GM18526 (cell line): ENCODE results near the gene SAA2.

Experiments
- POLR2A ChIP-seq: IDR thresholded peaks from 3 replicates; pipeline ENCODE4 v1.6.1; 2011; ENCODE audit not compliant: insufficient read length; ENCODE audit errors: extremely low read depth

Gene SAA2

GRCh38 chr11:18253233-18253632, 4.8 kb upstream of the SAA2 start:
- no peak for TF ChIP-seq POLR2A

DNA sequence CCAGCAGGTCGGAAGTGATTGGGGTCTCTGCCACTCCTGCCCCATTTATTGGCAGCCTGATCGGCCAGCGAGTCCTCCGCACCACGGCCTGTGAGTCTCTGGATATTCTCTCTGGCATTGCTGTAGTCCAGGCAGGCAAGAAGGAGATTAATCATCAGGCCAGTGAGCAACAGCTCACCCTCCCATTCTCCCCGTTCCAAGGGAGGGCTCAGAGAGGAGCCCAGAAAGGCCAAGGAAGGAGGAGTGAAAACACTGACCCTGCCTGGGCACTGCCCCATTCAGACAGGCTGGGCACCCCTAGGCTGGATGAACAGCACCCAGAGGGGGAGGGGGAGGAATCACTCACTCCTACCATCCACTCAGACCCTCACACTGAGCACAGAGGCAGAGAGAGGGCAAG, 3.1 kb downstream of the SAA2 start:
- TF ChIP-seq POLR2A, result no peak

DNA sequence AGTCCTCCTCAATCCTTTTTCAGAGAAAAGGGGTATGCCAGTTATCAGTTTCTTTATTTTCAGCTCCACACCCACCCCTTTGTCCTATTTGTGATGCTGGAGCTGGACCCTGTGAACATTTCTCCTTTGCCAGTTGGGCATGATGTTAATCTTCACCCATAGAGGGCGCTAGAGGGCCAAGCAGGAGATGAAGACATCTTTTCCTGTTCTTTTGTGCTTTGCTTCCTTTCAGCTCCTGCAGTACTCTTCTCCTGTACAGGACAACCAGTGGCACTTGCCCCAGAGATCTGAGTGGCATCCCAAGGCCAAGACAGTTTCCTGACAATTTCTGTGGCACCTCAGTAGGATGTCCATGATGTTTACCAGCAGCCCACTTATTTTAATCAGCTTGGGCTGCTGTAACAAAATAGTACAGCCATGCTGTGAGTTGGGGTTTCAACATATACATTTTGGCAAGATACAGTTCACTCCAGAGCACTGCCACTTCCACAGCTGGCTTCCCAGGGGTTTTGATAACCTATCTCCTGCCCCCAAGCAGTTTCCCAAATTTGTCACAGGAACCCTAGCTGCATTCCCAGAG, 4.6 kb downstream of the SAA2 start:
- no peak for TF ChIP-seq POLR2A

GRCh38 chr11:18239655-18240054, 8.8 kb downstream of the SAA2 start:
- TF ChIP-seq POLR2A, result no peak

DNA sequence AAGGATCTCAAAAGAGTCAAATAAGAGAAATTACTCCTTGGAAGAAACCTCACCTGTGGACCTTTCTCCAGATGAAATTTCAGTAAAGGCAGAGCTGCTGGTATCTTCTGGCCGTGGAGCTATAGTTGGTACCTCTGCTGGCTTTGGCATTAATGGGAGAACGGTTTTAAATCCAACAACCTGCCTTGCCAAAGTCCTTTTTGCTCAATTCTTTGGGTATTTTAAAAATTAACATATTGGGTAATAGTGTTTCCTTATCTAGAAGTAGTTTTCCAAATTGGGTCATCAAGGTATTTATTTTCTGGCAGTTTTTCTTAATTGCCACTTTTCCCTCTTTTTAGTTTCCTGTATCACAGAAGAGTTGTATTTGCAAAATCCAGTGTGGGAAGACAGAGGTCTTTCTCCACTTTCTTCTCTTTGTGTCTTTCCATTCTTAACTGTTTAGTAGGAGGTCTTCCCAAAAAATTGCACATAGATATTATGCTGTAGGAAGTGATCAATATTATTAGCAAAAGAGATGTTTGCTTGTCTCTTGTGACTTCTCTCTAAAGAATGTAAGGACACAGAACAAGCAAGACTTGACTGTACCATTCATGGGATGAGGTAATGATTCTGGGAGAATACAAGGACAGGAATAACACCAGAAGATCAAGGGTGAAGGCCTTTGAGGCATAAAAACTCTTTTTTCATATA, 11.7 kb downstream of the SAA2 start, which contains the start of gene SAA4:
TSS of gene SAA4 (minus strand) at position 139 of the 693 bp plus-strand sequence. CDS start 876 bp downstream, outside the sequence.
- no peak for TF ChIP-seq POLR2A

DNA sequence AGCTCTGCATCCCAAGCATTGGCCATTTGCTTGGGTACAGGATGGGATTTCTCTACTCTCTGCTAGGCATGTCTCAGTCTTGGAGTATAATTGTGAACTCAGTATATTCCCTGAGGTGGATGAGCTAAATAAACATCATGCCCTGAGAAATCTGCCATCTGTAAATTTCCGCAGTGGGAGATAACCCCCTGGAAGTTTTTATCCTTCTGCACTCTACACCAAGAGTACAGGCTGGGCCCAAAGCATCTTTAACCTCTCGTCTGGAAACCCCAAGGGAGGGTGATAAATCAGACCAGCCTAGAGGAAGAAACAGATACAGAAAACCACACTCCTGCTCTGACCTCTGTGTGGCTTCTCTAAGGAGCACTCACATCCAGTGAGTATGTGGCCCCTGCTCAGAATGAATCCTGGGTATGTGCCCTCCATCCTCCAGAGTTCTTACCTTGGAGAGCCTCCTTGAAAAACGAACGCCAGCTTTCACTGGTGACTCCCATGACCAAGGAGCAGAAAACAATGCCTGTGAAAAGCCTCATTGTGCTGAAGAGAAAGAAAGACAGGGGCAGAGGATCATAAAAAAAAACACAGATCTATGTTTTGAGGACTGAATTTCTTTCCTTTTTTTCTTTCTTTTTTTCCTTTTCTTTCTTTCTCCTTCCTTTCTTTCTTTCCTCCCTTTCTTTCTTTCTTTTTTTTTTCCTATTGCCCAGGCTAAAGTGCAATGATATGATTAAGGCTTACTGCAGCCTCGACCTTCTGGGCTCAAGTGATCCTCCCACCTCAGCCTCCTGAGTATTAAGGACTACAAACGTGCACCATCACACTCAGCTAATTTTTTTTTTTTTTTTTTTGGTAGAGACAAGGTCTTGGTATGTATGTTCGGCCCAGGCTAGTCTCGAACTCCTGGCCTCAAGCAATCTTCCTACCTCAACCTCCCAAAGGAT, 12.8 kb downstream of the SAA2 start:
- no peak for TF ChIP-seq POLR2A

DNA sequence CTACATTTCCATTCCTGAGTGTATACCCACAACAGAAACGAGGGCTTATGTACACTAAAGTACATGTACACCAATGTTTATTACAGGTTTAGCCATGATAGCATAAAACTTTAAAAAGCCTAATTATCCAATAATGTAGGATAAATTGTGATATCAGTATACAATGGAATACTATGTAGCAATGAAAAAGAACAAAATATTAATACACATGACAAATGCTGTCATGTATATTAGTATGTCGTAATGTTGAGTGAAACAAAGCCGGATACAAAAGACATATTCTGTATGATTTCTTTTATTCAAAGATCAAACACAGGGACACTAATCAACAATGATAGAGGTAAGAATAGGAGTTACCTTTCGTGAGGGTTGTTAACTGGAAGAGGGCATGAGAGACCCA, 14.6 kb downstream of the SAA2 start:
- TF ChIP-seq POLR2A, result no peak

- no peak for TF ChIP-seq POLR2A
Measured at GRCh38 chr11:18230859-18231258, 17.6 kb downstream of the SAA2 start.

DNA sequence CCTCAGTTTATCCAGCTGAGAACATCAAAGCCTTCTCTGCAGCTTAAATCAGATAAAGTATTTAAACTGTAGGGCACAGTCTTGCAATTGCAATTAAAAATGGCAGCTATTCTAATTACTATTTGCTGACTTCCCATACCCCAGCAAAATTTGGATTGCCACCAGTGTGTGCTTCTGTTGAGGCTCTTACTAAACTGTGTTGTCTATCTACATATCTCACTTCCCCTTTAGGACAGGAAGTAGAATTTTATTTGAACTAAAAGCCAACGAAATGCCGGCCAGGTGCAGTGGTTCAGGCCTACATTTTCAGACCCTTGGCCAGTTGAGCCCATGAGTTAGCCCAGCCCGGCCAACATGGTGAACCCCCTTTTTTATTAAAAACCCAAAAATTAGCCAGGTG, 19.0 kb downstream of the SAA2 start:
- TF ChIP-seq POLR2A, result no peak

- no peak for TF ChIP-seq POLR2A
Measured at GRCh38 chr11:18225913-18226312, 22.6 kb downstream of the SAA2 start.

DNA sequence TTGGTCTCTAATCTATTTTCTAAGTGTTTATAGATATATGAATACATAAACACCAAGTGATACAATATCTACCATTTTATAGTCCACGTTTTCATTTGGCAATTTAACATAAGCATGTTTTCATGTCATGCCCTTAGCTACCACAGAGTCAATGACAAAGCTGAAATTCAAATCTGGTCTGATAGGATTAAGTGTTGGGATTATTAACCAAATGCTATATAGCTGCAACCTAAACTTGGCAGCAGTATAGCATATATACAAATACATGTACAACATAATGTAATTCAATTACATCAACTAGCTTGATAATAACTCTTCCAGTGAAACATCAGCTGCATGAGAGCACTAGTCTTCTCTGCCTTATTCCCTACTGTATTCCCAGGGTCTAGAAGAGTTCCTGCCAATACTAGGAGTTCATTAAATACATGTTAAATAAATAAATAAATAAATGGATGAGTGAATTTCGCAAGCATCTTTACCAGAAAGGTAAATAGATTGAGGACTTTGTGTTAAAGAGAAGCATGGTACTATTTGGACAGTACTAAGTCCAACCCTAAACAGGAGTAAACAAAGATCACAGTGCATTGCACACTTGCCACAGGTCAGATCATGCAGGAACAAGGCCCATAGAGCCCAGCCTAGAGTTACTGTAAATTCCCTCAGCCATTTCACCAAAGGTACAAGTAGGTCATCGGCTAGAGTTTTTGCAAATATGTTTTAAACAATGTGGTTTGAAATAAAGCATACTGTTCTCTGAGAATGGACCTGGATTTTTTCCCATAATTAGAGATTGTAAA, 24.7 kb downstream of the SAA2 start:
- TF ChIP-seq POLR2A, result no peak

DNA sequence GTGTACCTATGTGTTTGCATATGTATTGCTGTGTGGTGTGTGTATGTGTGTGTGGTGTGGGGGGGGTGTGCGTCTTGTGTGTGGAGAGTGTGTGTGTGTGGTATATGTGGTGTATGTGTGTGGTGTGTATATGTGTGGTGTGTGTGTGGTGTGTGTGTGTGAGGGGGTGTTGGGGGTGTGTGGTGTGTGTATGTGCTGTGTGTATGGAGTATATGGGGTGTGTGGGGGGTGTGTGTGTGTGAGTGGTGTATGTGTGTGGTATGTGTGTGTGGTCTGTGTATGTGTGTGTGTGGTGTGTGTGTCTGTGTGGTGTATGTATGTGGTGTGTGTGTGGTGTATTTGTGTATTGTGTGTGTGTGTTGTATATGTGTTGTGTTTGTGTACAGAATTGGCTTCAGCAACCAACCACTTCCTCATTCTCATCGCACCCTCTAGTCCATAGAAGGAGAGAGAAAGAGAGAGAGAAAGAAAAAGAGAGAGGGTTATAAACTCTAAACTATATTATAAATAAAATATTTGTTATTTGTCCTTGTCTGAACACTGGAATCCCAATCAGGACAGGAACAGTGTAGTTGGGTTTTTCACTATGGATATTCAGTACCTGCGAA, 25.6 kb downstream of the SAA2 start:
- no peak for TF ChIP-seq POLR2A

DNA sequence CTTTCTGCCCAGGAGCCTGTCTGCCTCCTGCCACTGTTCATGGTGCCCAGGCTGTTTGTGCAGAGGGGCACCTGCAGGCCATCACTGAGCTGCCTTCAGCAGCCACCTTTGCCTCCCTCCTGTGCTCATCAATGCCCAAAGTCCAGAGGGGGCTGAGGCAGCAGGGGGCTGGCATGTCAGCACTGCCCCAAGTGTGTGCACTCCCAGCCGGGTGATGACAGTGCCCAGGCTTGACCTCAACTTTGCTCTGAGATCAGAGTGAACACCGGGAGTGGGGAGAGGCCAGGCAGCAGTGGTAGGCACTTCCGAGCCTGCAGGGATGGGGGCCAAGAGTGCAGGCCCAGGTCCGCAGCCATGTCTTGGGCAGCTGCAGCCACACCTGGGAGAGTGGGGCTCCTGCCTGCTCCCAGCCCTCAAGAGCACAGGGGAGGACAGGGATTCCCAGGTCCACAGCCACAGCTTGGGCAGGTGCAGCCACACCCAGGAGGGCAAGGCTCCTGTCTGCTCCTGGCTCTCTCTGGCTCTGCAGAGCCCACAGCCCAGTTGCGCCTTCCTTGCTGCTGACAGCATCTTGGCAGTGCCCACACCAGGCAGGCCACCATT, 27.1 kb downstream of the SAA2 start:
- no peak for TF ChIP-seq POLR2A

- TF ChIP-seq POLR2A, result no peak
Measured at GRCh38 chr11:18209058-18209457, 39.4 kb downstream of the SAA2 start.
